ENCODE measurements around the gene CHCHD6.

The CHCHD6 gene

DNA sequence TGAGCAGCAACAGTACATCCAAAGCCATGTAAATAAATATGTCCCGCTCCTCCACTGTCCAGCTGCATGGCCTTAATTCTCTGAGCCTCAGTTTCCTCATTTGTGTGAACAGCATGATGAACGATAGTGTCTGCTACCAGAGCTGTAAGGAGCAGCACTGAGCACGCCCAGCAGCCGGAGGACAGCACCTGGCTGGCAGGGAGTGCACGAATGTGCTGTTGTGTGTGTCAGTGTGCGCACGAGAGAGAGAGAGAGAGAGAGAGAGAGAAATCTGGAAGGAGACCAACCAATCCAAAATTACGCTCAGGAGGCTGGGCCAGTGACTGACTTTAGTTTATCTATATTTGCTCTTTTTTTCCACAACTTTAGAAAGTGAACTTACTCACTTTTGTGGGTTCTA lies 252.3 kb downstream of the CHCHD6 start:
- Histone ChIP-seq H3K27ac (peak overlapping the region; percentile 57; the same call in 1 of the 2 replicates), H3K36me3 (no peaks in the 10 kb centered on the region), H3K9ac (peak overlapping the region; percentile 44; the same call in 1 of the 2 replicates), H3K4me1 (peaks cover 92% of the 10 kb centered on the region), H3K4me2 (peak overlapping the region; percentile 92), H4K20me1 (peaks cover 21% of the 10 kb centered on the region), H3K9me3 (no peaks in the 10 kb centered on the region), H3K27me3 (no peaks in the 10 kb centered on the region), H3K4me3 (no peak overlapping the region)
- no peak for TF ChIP-seq Cebpa-rat (IDR thresholded peaks at IDR 0.05)

- Histone ChIP-seq H4K20me1 (peaks cover 21% of the 10 kb centered on the region), H3K4me3 (no peak overlapping the region; the same call in 1 of the 2 replicates), H3K27ac (peak overlapping the region; percentile 57), H3K9me3 (no peaks in the 10 kb centered on the region), H3K4me1 (peaks cover 99% of the 10 kb centered on the region), H3K27me3 (no peaks in the 10 kb centered on the region), H3K9ac (no peak overlapping the region), H3K36me3 (no peaks in the 10 kb centered on the region), H3K4me2 (peak overlapping the region; percentile 92)
- TF ChIP-seq Cebpa-rat (IDR thresholded peaks at IDR 0.05): no peak
Observed at GRCh38 chr3:126956866-126957650, 253.0 kb downstream of the CHCHD6 start.

GRCh38 chr3:126957776-126958637 lies 254.0 kb downstream of the CHCHD6 start:
- Histone ChIP-seq H3K9me3 (no peaks in the 10 kb centered on the region), H3K36me3 (no peaks in the 10 kb centered on the region), H3K9ac (no peak overlapping the region), H3K4me2 (peak overlapping the region; percentile 92), H3K4me3 (no peak overlapping the region; the same call in 1 of the 2 replicates), H3K27me3 (no peaks in the 10 kb centered on the region), H4K20me1 (peaks cover 21% of the 10 kb centered on the region), H3K4me1 (peaks cover 98% of the 10 kb centered on the region), H3K27ac (peak overlapping the region; percentile 79)
- no peak for TF ChIP-seq Cebpa-rat (IDR thresholded peaks at IDR 0.05)

DNA sequence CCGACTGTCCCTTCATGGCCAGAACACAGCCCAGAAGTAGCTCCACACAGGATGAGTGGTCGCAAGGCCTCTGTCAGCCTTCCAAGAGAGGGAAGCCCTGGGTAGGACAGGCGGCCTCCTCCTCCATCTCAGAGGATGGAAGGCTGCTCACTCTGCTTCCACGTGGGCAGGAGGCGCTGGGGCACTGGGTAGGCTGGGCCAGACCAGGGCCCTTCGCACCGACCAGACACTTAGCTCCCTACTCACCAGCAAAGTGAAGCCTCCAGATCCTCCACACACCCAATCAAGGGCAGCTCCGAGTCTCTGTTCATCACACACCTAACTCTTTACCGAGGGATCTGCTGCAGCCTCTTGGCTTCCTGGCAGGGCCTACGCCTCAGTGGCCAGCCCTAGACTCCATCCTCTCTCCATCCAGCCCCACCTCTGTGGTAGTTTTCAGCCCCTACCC lies 254.6 kb downstream of the CHCHD6 start:
- peak overlapping the region; percentile 79 for H3K27ac ChIP-seq
- H3K27me3 ChIP-seq: no peaks in the 10 kb centered on the region

DNA sequence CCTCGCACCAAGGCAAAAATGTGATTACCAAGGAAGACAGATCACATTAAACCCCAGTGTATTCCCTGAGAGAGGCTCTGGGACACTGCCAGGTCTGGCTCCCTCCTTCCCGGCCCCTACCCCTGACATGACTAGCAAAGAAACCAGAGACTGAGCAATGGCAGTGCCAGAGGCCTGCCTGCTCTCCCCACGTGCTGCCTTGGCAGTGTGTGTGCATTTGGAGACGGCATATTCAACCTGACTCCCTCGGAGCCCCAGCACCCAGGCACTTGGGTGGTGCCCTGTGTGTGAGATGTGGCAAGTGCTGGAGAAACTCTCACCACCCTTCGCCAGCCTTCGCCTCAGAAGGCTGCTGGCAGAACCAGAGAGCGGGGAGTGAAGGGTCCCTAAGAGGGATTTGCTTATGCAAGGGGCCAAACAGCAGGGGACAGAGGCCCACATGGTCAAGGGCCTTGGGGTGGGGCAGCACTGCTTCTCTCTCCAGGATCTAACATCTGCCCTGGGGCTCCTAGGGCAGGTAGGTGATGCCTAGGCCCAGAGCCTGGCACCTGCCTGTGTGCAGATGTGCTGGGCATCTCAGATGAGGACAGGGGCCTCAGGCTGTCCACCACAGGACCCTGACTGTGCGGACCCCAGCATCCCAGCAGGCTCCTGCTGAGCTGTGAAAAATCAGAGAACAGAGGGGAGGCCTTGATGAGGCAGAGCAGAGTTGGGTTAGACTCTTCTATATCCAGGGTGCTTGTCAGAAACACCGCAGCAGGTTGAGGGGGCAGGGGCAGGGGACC lies 255.3 kb downstream of the CHCHD6 start:
- H3K4me2 ChIP-seq: peak overlapping the region; percentile 92
- no peaks in the 10 kb centered on the region for H3K27me3 ChIP-seq
- no peaks in the 10 kb centered on the region for H3K36me3 ChIP-seq
- no peaks in the 10 kb centered on the region for H3K9me3 ChIP-seq
- peaks cover 16% of the 10 kb centered on the region for H4K20me1 ChIP-seq
- 0 out of 2 replicates have a peak overlapping the region, but pooled peaks have one; percentile 4 for H3K9ac ChIP-seq
- H3K4me3 ChIP-seq: no peak overlapping the region
- peak overlapping the region; percentile 79 for H3K27ac ChIP-seq
- TF ChIP-seq Cebpa-rat (IDR thresholded peaks at IDR 0.05): no peak
- peaks cover 84% of the 10 kb centered on the region for H3K4me1 ChIP-seq

More for the DNA sequence above, 254.6 kb downstream of the CHCHD6 start:
- peaks cover 91% of the 10 kb centered on the region for H3K4me1 ChIP-seq
- no peaks in the 10 kb centered on the region for H3K9me3 ChIP-seq
- no peak for TF ChIP-seq Cebpa-rat (IDR thresholded peaks at IDR 0.05)
- no peak overlapping the region for H3K4me3 ChIP-seq
- H4K20me1 ChIP-seq: peaks cover 21% of the 10 kb centered on the region
- no peaks in the 10 kb centered on the region for H3K36me3 ChIP-seq
- no peak overlapping the region for H3K9ac ChIP-seq
- peak overlapping the region; percentile 92 for H3K4me2 ChIP-seq

DNA sequence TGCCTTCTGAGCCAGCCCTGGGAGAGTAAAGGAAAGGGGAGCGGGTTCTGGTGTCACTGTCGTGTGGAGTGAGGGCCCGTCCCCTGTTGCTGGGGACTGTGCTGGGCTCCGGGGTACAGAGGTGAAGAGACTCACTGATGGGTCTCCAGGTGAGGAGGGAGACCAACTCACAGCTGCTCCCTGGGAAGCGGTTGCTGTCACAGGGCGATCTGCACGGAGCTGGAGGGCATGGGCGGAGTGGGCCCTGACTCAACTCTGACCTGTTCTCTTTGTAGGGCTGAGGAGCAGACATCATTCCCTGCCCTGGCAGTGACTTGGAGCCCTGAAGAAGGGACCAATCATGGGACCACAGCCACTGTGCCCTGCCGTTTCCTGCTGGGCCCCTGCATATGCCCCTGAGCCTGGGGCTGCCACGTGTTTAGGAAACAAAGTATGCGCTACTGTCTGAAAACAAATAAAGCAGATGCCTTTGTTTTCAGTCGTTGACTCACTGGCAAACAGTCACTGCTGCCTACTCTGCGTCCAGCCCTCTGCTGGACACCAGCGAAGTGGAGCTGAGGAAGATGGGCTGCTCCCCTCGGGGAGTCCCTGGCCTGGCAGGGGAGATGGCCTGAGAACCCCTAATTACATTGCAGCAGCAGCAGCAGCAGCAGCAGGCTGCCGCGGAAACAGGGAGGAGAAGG lies 256.0 kb downstream of the CHCHD6 start:
- H3K27me3 ChIP-seq: no peaks in the 10 kb centered on the region
- H3K36me3 ChIP-seq: no peaks in the 10 kb centered on the region
- peaks cover 9% of the 10 kb centered on the region for H4K20me1 ChIP-seq
- peak overlapping the region; percentile 92 for H3K4me2 ChIP-seq
- no peak for TF ChIP-seq Cebpa-rat (IDR thresholded peaks at IDR 0.05)
- peaks cover 77% of the 10 kb centered on the region for H3K4me1 ChIP-seq
- H3K27ac ChIP-seq: peak overlapping the region; percentile 79
- H3K9me3 ChIP-seq: no peaks in the 10 kb centered on the region
- H3K4me3 ChIP-seq: peak overlapping the region; percentile 3; the same call in 1 of the 2 replicates
- peak overlapping the region; percentile 65 for H3K9ac ChIP-seq

DNA sequence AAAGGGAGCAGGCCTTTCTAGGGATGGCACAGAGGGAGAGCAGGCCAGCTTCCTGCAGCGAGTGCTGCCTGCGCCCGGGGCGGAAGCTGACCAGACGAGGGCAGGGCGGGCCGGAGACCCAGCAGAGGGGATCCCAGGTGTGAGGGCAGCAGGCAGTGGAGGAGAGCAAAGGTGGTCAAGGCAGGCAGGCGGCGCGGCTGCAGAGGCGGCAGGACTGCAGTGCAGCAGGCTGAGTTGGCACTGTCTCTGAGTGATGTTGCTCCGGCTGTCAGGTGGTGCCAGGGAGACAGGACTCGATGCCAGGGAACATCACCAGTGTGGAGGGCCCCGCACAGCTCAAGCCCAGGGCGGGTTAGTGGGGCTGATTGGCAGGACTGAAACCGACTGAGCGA lies 256.6 kb downstream of the CHCHD6 start:
- Histone ChIP-seq H3K4me3 (peak overlapping the region; percentile 3; the same call in 1 of the 2 replicates), H3K4me2 (peak overlapping the region; percentile 92), H3K27me3 (no peaks in the 10 kb centered on the region), H4K20me1 (peaks cover 4% of the 10 kb centered on the region; the same call in 1 of the 2 replicates), H3K9ac (peak overlapping the region; percentile 65), H3K27ac (peak overlapping the region; percentile 79), H3K36me3 (no peaks in the 10 kb centered on the region), H3K9me3 (no peaks in the 10 kb centered on the region), H3K4me1 (peaks cover 72% of the 10 kb centered on the region)
- no peak for TF ChIP-seq Cebpa-rat (IDR thresholded peaks at IDR 0.05)

GRCh38 chr3:126961191-126961790 lies 257.3 kb downstream of the CHCHD6 start:
- H3K4me1 ChIP-seq: peaks cover 65% of the 10 kb centered on the region
- H4K20me1 ChIP-seq: no peaks in the 10 kb centered on the region
- H3K27ac ChIP-seq: peak overlapping the region; percentile 79
- no peak for TF ChIP-seq Cebpa-rat (IDR thresholded peaks at IDR 0.05)
- no peaks in the 10 kb centered on the region for H3K9me3 ChIP-seq
- peak overlapping the region; percentile 65; the same call in 1 of the 2 replicates for H3K9ac ChIP-seq
- no peaks in the 10 kb centered on the region for H3K27me3 ChIP-seq
- H3K36me3 ChIP-seq: no peaks in the 10 kb centered on the region
- H3K4me2 ChIP-seq: peak overlapping the region; percentile 92
- H3K4me3 ChIP-seq: no peak overlapping the region; the same call in 1 of the 2 replicates
